A673 (cell line): ENCODE measurements around the gene PDE9A. TPM values are rescaled to one million over a fixed set of nuclear protein-coding genes. Genes with fewer than 3 reads are reported as not detected.

Experiments used
- BruUV-seq: library from RNA; stranded (reverse); fragments of 400-500 nt; replicated peaks from 2 replicates; lab custom pipeline; 2021; lab: Mats Ljungman, UMichigan
- CTCF ChIA-PET: fragments of 300-600 bp; sonication (Branson Sonifier 250); formaldehyde crosslinking; loops from one replicate; lab custom pipeline; 2022; ENCODE audit warnings: antibody characterized with exemption; lab: Charles Lee
- POLR2A ChIA-PET: fragments of 300-600 bp; sonication (Branson Sonifier 250); formaldehyde crosslinking; loops from one replicate; lab custom pipeline; 2022; ENCODE audit warnings: antibody characterized with exemption; ENCODE audit not compliant: low non-redundant PET; lab: Charles Lee
- DNase-seq: peaks from one replicate; pipeline ENCODE4 v3.0.0-alpha.2; 2015; ENCODE audit warnings: low spot score
- H3K27ac ChIP-seq: fragments of 200-600 bp; sonication (generic); 2 replicates; pipeline ENCODE4 v1.5.1; 2016; ENCODE audit warnings: mixed run types, low read depth, mild to moderate bottlenecking, mixed read lengths, antibody characterized with exemption, low read length; ENCODE audit not compliant: poor library complexity, severe bottlenecking
- H3K27me3 ChIP-seq: fragments of 200-600 bp; sonication (generic); replicated peaks from 2 replicates; pipeline ENCODE4 v1.6.1; 2017; ENCODE audit warnings: mixed run types, low read depth, mild to moderate bottlenecking, mixed read lengths, antibody characterized with exemption, low read length; ENCODE audit not compliant: insufficient read depth, poor library complexity
- H3K36me3 ChIP-seq: fragments of 200-600 bp; sonication (generic); 2 replicates; pipeline ENCODE4 v1.6.1; 2016; ENCODE audit warnings: mixed run types, mild to moderate bottlenecking, mixed read lengths, antibody characterized with exemption, low read length; ENCODE audit not compliant: insufficient read depth, poor library complexity, severe bottlenecking
- H3K4me1 ChIP-seq: fragments of 200-600 bp; sonication (generic); 2 replicates; pipeline ENCODE4 v1.6.1; 2017; ENCODE audit warnings: mixed run types, mild to moderate bottlenecking, mixed read lengths, antibody characterized with exemption, low read length; ENCODE audit not compliant: insufficient read depth, poor library complexity, severe bottlenecking
- H3K4me3 ChIP-seq: fragments of 200-600 bp; sonication (generic); 2 replicates; pipeline ENCODE4 v1.5.1; 2016; ENCODE audit warnings: low read depth, mixed run types, mild to moderate bottlenecking, mixed read lengths, low read length; ENCODE audit not compliant: poor library complexity, severe bottlenecking
- H3K9me3 ChIP-seq: fragments of 200-600 bp; sonication (generic); 2 replicates; pipeline ENCODE4 v1.6.1; 2016; ENCODE audit warnings: mixed run types, low read depth, mild to moderate bottlenecking, mixed read lengths, antibody characterized with exemption, low read length; ENCODE audit not compliant: poor library complexity, severe bottlenecking
- CTCF ChIP-seq: fragments of 300-800, 200-600 bp; sonication (generic); conservative IDR thresholded peaks from 2 replicates; pipeline ENCODE4 v1.5.1; 2017; ENCODE audit warnings: low read depth, mild to moderate bottlenecking, antibody characterized with exemption, low read length, moderate library complexity, mixed read lengths
- EZH2 ChIP-seq: fragments of 200-600 bp; sonication (generic); IDR thresholded peaks from 2 replicates; pipeline ENCODE4 v1.6.1; 2017; ENCODE audit warnings: borderline replicate concordance, low read depth, mild to moderate bottlenecking, mixed read lengths, antibody characterized with exemption, low read length; ENCODE audit not compliant: poor library complexity, severe bottlenecking
- intact Hi-C: fragments of 100-400 bp; cut with micrococcal nuclease; formaldehyde crosslinking; loops from one replicate; pipeline ENCODE4 v1.10.0; 2022; ENCODE audit not compliant: unreplicated experiment
- total RNA-seq: library from RNA; stranded (reverse); gene quantifications from 2 replicates; pipeline ENCODE4 v1.2.3, GENCODE V29; 2021

Gene PDE9A
- total RNA-seq, 1 experiment from 2014 or later: 14.3 TPM

DNA sequence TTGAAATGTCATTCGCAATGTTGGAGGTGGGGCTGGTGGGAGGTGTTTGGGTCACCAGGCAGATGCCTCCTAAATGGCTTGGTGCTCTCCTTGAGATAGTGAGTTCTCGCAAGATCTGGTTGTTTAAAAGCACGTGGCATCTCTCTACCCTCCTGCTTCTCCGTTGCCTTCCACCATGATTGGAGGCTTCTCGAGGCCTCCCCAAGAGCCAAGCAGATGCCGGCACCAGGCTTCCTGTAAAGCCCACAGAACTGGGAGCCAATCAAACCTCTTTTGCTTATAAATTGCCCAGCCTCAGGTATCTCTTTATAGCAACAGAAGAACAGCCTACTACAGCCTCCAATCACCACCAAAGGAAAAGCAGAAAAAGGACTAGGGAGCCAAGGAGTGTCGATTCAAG lies 80.5 kb downstream of the PDE9A start:
- Histone ChIP-seq H3K4me1 (no peaks in the 10 kb centered on the region), H3K27ac (no peak overlapping the region), H3K9me3 (no peaks in the 10 kb centered on the region), H3K36me3 (no peaks in the 10 kb centered on the region), H3K27me3 (no peaks in the 10 kb centered on the region), H3K4me3 (no peak overlapping the region)
- ChIA-PET POLR2A (no interaction called here), CTCF (no interaction called here)
- no TSS peak for BruUV-seq
- intact Hi-C loops: no loop called here
- TF ChIP-seq CTCF (no peak), EZH2 (no peak)
- DNase-seq: no peak

DNA sequence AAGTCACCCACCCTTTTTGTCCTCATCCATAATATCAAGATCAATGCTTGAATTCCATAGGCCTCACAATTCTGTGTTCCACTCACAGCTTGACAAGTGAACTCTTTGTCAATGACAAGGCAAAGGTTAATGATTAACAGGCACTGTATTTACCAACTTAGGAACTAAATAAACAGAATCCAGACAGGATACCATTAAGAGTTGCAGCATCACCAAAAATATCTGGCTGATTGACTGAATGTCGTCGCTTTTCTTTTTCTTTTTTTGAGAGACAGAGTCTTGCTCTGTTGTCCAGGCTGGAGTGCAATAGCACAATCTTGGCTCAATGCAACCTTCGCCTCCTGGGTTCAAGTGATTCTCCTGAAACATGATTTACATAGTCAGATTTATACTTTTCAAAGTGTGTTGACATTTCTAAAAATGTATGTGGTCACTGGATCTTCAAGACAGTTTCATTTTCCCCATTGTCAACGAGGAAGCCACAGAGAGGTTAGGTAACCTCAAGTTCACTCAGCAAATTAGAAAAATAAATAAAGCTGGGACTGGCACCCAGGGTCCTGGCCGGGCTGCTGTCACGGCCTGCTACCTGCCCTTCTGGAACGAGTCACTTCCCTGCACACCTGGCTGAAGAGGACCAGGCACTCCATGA lies 81.0 kb downstream of the PDE9A start:
- H3K4me3 ChIP-seq: no peak overlapping the region
- no peaks in the 10 kb centered on the region for H3K27me3 ChIP-seq
- POLR2A ChIA-PET: no interaction called here
- no peaks in the 10 kb centered on the region for H3K36me3 ChIP-seq
- CTCF ChIA-PET: no interaction called here
- no TSS peak for BruUV-seq
- TF ChIP-seq CTCF: no peak
- TF ChIP-seq EZH2: no peak
- no peaks in the 10 kb centered on the region for H3K9me3 ChIP-seq
- intact Hi-C loops: no loop called here
- H3K4me1 ChIP-seq: no peaks in the 10 kb centered on the region
- no peak for DNase-seq
- no peak overlapping the region for H3K27ac ChIP-seq

DNA sequence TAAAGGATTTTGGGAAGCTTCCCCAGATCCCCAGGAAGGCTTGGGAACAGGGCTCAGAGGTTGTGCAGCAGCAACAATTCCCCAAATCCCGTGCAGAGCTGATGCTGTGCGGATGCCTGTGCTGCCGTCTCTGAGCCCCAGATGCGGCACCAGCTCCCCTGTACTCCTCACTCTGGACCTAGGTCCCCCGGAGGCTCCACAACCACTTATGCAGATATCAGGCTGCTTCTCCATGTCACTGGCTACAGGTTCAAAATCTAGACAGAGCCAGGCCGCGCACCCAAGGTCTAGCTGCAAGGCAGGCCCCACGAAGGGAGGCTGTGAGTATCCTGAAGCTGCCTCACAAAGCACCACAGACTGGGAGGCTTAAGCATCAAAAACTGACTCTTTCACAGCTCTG lies 81.6 kb downstream of the PDE9A start:
- POLR2A ChIA-PET: no interaction called here
- Histone ChIP-seq H3K4me3 (no peak overlapping the region), H3K4me1 (no peaks in the 10 kb centered on the region), H3K9me3 (no peaks in the 10 kb centered on the region), H3K27me3 (no peaks in the 10 kb centered on the region), H3K27ac (no peak overlapping the region), H3K36me3 (no peaks in the 10 kb centered on the region)
- CTCF ChIA-PET: no interaction called here
- no TSS peak for BruUV-seq
- no peak for DNase-seq
- TF ChIP-seq EZH2: no peak
- TF ChIP-seq CTCF: no peak
- intact Hi-C loops: no loop called here
